HEK293 (cell line): ENCODE results near the gene FTO.

Experiments
- CTCF ChIP-seq: fragments of 450-650 bp; formaldehyde crosslinking; IDR thresholded peaks from 2 replicates; pipeline ENCODE4 v1.5.1; 2016; ENCODE audit warnings: missing biosample characterization, missing genetic modification characterization
- PBX3 ChIP-seq: sonication (generic); formaldehyde crosslinking; IDR thresholded peaks from 2 replicates; pipeline ENCODE4 v1.8.1; 2022; ENCODE audit warnings: mild to moderate bottlenecking, moderate library complexity, missing genetic modification reagents
- REPIN1 ChIP-seq: fragments of 450-650 bp; formaldehyde crosslinking; IDR thresholded peaks from 2 replicates; pipeline ENCODE4 v1.5.1; 2017; ENCODE audit warnings: missing biosample characterization, missing genetic modification characterization, low read depth
- SP2 ChIP-seq: fragments of 450-650 bp; formaldehyde crosslinking; IDR thresholded peaks from 2 replicates; pipeline ENCODE4 v1.5.1; 2016; ENCODE audit warnings: missing biosample characterization, missing genetic modification characterization
- YY1 ChIP-seq: fragments of 450-650 bp; formaldehyde crosslinking; IDR thresholded peaks from 2 replicates; pipeline ENCODE4 v1.5.1; 2018; ENCODE audit warnings: missing biosample characterization, missing genetic modification characterization
- ZBTB10 ChIP-seq: fragments of 450-650 bp; formaldehyde crosslinking; IDR thresholded peaks from 2 replicates; pipeline ENCODE4 v1.5.1; 2016; ENCODE audit warnings: missing biosample characterization, missing genetic modification characterization
- ZFP41 ChIP-seq: fragments of 450-650 bp; formaldehyde crosslinking; IDR thresholded peaks from 2 replicates; pipeline ENCODE4 v1.5.1; 2016; ENCODE audit warnings: missing biosample characterization, missing genetic modification characterization, borderline replicate concordance
- ZNF16 ChIP-seq: fragments of 450-650 bp; formaldehyde crosslinking; IDR thresholded peaks from 2 replicates; pipeline ENCODE4 v1.5.1; 2016; ENCODE audit warnings: low read depth, missing biosample characterization, missing genetic modification characterization
- ZNF175 ChIP-seq: fragments of 450-650 bp; formaldehyde crosslinking; IDR thresholded peaks from 2 replicates; pipeline ENCODE4 v1.5.1; 2016; ENCODE audit warnings: missing biosample characterization, missing genetic modification characterization
- ZNF391 ChIP-seq: fragments of 450-650 bp; formaldehyde crosslinking; IDR thresholded peaks from 2 replicates; pipeline ENCODE4 v1.5.1; 2016; ENCODE audit warnings: low read depth, missing biosample characterization, missing genetic modification characterization, borderline replicate concordance
- ZNF501 ChIP-seq: fragments of 450-650 bp; formaldehyde crosslinking; IDR thresholded peaks from 2 replicates; pipeline ENCODE4 v1.5.1; 2016; ENCODE audit warnings: missing biosample characterization, missing genetic modification characterization
- ZNF549 ChIP-seq: fragments of 450-650 bp; IDR thresholded peaks from 2 replicates; pipeline ENCODE4 v1.5.1; 2018; ENCODE audit warnings: missing biosample characterization, missing genetic modification characterization, mild to moderate bottlenecking, inconsistent platforms, moderate library complexity
- ZNF560 ChIP-seq: fragments of 450-650 bp; formaldehyde crosslinking; IDR thresholded peaks from 2 replicates; pipeline ENCODE4 v1.5.1; 2017; ENCODE audit warnings: missing biosample characterization, missing genetic modification characterization, borderline replicate concordance
- ZNF660 ChIP-seq: fragments of 450-650 bp; IDR thresholded peaks from 2 replicates; pipeline ENCODE4 v1.5.1; 2018; ENCODE audit warnings: missing biosample characterization, mild to moderate bottlenecking, missing genetic modification characterization

- TF ChIP-seq YY1 (tag by site-specific recombination) (no peak), CTCF (tag by site-specific recombination) (no peak), ZNF175 (tag by site-specific recombination) (no peak), PBX3 (no peak), REPIN1 (tag by site-specific recombination) (no peak), ZNF549 (no peak), ZNF16 (no peak), ZBTB10 (tag by site-specific recombination) (no peak), ZNF391 (tag by site-specific recombination) (no peak), SP2 (tag by site-specific recombination) (no peak), ZNF501 (no peak), ZNF560 (tag by site-specific recombination) (no peak), ZFP41 (tag by site-specific recombination) (no peak), ZNF660 (no peak)
Observed at GRCh38 chr16:54052271-54052670, 348.3 kb downstream of the FTO start.
